Measurements from ENCODE around the gene SULT1A2.

GRCh38 chr16:28569968-28570752 lies 26.7 kb downstream of the SULT1A2 start:
- TF ChIP-seq CTCF (IDR thresholded peaks at IDR 0.05; ENCODE audit: insufficient read depth, low read length, poor library complexity, severe bottlenecking) (no peak), EZH2phosphoT487 (conservative IDR thresholded peaks at IDR 0.05; ENCODE audit: low read length) (no peak)
